WTC11 (cell line): ENCODE data around the gene ANTXRL.

ENCODE experiments used
- ESRRA ChIP-seq: sonication (generic); formaldehyde crosslinking; IDR thresholded peaks from 2 replicates; pipeline ENCODE4 v1.8.1; 2022; ENCODE audit warnings: mild to moderate bottlenecking, missing genetic modification reagents, borderline replicate concordance
- FOXK1 ChIP-seq: sonication (generic); formaldehyde crosslinking; IDR thresholded peaks from 2 replicates; pipeline ENCODE4 v1.8.0; 2022; ENCODE audit warnings: mild to moderate bottlenecking, moderate library complexity, missing genetic modification reagents
- GABPB1 ChIP-seq: sonication (generic); formaldehyde crosslinking; IDR thresholded peaks from 2 replicates; pipeline ENCODE4 v1.8.1; 2023; ENCODE audit warnings: mild to moderate bottlenecking, missing genetic modification reagents
- NFYB ChIP-seq: sonication (generic); formaldehyde crosslinking; conservative IDR thresholded peaks from 2 replicates; pipeline ENCODE4 v1.8.0; 2022; ENCODE audit warnings: low read depth, missing genetic modification reagents
- NR2C2 ChIP-seq: sonication (generic); formaldehyde crosslinking; IDR thresholded peaks from 2 replicates; pipeline ENCODE4 v1.8.0; 2022; ENCODE audit warnings: mild to moderate bottlenecking, missing genetic modification reagents
- NR3C1 ChIP-seq: sonication (generic); formaldehyde crosslinking; conservative IDR thresholded peaks from 2 replicates; pipeline ENCODE4 v1.8.1; 2023; ENCODE audit warnings: low read depth, mild to moderate bottlenecking, missing genetic modification reagents
- TCF7 ChIP-seq: sonication (generic); formaldehyde crosslinking; IDR thresholded peaks from 2 replicates; pipeline ENCODE4 v1.8.0; 2022; ENCODE audit warnings: mild to moderate bottlenecking, low read depth, missing genetic modification reagents, moderate library complexity
- ZNF121 ChIP-seq: sonication (generic); formaldehyde crosslinking; IDR thresholded peaks from 2 replicates; pipeline ENCODE4 v1.8.0; 2023; ENCODE audit warnings: missing genetic modification reagents
- TF ChIP-seq, protein P1 (sequence below): sonication (generic); formaldehyde crosslinking; IDR thresholded peaks from 2 replicates; pipeline ENCODE4 v1.8.0; 2022; ENCODE audit warnings: mild to moderate bottlenecking, missing genetic modification reagents
- TF ChIP-seq, protein P2 (sequence below): fragments of 200-600 bp; IDR thresholded peaks from 2 replicates; pipeline ENCODE4 v1.8.0; 2022; ENCODE audit warnings: antibody characterized with exemption

DNA sequence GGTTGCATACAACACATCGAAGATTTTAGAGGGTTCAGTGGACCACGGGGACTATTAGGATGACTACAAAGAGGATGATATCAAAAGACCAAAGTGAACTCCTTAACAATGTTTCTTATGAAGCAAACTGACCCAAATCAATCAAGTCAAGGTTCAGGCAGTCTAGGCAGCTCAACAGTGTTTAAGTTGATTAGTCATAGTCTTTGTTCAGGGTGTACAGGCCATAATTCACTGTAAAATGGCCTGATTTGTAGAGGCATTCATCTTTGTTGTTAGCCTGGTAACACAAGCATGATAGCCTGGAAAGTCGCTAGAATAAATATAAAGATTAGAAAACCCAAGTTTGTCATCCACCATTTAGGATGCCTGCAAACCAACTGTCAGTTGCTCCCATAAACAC, 32.6 kb downstream of the ANTXRL start:
- TF ChIP-seq, protein P1, sequence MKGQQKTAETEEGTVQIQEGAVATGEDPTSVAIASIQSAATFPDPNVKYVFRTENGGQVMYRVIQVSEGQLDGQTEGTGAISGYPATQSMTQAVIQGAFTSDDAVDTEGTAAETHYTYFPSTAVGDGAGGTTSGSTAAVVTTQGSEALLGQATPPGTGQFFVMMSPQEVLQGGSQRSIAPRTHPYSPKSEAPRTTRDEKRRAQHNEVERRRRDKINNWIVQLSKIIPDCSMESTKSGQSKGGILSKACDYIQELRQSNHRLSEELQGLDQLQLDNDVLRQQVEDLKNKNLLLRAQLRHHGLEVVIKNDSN (CRISPR knock-in tag), result no peak
- TF ChIP-seq, protein P2, sequence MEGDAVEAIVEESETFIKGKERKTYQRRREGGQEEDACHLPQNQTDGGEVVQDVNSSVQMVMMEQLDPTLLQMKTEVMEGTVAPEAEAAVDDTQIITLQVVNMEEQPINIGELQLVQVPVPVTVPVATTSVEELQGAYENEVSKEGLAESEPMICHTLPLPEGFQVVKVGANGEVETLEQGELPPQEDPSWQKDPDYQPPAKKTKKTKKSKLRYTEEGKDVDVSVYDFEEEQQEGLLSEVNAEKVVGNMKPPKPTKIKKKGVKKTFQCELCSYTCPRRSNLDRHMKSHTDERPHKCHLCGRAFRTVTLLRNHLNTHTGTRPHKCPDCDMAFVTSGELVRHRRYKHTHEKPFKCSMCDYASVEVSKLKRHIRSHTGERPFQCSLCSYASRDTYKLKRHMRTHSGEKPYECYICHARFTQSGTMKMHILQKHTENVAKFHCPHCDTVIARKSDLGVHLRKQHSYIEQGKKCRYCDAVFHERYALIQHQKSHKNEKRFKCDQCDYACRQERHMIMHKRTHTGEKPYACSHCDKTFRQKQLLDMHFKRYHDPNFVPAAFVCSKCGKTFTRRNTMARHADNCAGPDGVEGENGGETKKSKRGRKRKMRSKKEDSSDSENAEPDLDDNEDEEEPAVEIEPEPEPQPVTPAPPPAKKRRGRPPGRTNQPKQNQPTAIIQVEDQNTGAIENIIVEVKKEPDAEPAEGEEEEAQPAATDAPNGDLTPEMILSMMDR, result no peak
- no peak for TF ChIP-seq ESRRA (CRISPR knock-in tag)
- no peak for TF ChIP-seq NR2C2
- no peak for TF ChIP-seq NR3C1 (CRISPR knock-in tag)
- no peak for TF ChIP-seq FOXK1 (CRISPR knock-in tag)
- no peak for TF ChIP-seq NFYB (CRISPR knock-in tag)
- no peak for TF ChIP-seq GABPB1
- TF ChIP-seq TCF7, result no peak
- TF ChIP-seq ZNF121, result no peak
